CD4-positive, alpha-beta T cell treated with Interleukin-10 for 1 hour (primary cell): Measurements from ENCODE around the gene UXS1.
"Not testable (repeated sequence)": the region's sequence is repeated elsewhere in the genome, so short reads cannot be mapped to it uniquely, and the experiment has no call there.

Experiments used
- DNase-seq: peaks from one replicate; pipeline ENCODE4 v3.0.0-alpha.2; 2020

The UXS1 gene

DNA sequence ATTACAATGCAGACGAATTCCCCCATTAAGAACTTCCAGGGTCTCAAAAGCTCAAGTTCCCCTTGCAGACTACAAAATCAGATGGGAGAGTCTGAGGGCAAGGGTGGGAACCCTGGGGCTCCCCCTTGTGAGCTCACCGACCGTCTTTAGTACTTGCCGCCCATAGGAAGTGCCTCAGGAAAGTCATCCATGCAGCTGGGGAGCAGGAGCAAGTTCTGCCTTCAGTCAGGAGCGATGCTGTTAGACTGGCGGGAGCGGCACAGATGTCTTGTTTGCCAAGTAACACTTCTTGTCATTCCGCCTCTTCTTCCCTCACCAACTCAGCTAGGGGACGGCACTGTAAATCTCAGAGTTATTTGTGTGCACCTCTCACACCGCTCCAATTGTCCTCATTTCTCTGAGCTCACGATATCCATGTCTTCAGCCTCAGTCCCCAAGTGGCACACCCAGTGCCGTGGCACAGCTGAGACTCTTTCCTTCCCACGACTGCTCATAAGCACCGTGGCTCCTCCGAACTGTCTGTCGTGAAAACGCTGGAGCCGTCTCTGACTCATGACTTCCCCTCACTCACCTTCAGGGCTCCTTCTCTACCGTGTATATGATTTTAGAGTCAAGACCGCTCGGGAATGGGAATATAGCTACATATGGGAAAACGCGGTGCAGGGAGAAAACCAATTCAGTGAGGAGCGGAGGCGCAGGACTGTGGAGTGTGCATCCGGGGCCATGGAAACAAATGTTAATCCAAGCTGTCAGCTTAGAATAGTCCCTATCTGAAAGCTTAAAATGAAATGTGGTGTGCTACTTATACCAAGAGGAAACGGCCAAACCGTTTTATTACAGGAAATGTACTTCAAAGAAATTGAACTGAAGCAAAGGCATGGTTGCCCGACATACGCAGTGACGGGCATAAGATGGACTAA lies 34.0 kb downstream of the UXS1 start:
- peak; percentile 64 for DNase-seq

GRCh38 chr2:106158871-106159270 lies 35.2 kb downstream of the UXS1 start:
- DNase-seq, result peak; percentile 68

GRCh38 chr2:106158131-106158530 lies 36.0 kb downstream of the UXS1 start:
- no peak for DNase-seq

- no peak for DNase-seq
Observed at GRCh38 chr2:106157416-106157815, 36.7 kb downstream of the UXS1 start.

- DNase-seq, result no peak
Observed at GRCh38 chr2:106156305-106157296, 37.5 kb downstream of the UXS1 start.

- DNase-seq, result no peak
Observed at GRCh38 chr2:106153781-106154180, 40.3 kb downstream of the UXS1 start.

DNA sequence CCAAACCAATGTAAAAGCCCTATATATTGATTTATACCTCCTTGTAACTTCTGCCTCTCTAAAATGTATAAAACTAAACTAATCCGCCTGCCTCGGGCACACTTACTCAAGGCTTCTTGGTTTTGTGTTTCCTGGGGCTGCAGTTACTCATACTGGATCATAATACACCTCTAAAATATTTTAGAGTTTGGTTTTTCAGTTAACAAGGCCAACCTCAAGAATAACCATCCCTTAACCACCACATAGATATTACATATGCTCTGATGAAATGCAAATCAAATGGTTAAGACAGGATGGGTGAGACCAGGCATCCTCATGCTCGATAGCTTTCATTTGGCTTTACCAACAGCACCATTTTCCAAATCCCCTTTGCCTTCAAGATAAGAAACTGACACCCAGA lies 46.4 kb downstream of the UXS1 start:
- DNase-seq, result no peak

DNA sequence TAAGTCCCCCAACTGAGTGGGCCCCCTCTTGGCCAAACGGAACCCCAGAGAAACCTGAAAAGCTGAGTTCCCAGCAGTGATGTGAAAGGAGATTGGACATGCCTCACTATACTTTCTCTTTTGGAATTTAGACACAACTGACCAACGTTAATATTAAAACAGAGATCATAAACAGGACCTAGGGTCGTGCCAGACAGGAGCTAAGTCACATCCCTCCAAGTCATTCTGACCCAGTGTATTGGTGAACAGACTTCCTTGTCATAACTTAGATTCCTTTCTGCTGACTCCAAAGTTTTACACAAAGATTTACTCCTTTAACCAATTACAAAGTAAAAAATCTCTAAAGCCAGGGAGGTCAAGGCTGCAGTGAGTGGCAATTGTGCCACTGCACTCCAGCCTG lies 46.9 kb downstream of the UXS1 start:
- no peak for DNase-seq

- peak; percentile 81 for DNase-seq
Observed at GRCh38 chr2:106144621-106145331, 49.3 kb downstream of the UXS1 start.

GRCh38 chr2:106143495-106144215 lies 50.4 kb downstream of the UXS1 start:
- no peak for DNase-seq

DNA sequence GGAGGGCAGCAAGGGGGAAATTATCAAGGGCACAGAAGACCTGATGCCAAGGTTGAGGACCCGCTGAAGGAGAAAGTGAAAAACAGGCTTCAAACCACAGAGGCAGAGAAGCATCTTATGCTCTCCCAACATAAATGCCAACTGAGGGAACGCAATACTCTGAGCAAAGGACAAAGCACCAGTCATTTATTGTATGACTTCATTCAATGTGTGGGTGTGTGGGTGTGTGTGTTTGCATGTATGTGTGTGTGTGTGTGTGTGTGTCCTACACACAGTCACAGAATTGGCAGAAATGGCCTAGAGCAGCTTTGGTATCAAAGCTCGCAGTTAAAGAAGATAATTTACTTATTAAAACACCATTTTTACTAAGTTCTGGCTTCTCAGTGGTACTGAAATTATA lies 51.4 kb downstream of the UXS1 start:
- no peak for DNase-seq

- DNase-seq, result no peak
Observed at GRCh38 chr2:106140913-106141312, 53.2 kb downstream of the UXS1 start.

GRCh38 chr2:106140113-106140512 lies 54.0 kb downstream of the UXS1 start:
- DNase-seq, result no peak

DNA sequence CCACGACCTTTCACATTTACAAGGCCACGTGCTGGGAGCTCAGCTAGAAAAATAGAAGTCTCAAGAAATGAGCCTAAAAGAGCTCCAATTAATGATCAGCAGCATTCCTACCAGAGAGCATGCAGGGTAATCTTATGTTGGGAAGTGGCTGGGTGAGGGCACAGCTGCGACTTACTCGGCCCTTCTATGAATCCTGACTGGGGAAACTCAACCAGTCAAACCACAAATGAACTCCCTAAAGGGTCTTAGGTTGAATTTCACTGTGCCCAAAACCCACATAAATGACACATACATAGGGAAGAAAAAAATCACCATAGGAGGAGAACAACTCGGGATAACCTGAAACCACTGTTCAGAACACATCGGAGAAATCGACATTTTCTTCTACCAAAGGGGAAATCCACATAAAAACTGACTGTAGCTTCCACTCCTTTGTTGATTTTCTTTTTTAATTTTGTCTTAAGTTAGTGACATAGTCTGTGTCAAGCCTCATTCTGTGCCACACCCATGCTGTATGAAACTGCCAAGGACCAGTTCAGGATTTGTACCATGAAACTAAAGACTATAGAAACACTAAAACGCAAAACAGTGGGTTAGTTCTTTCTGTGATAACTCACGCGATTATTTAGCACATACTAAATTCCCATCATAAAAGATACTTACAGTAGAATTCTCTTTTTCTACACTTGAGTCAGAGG lies 54.7 kb downstream of the UXS1 start:
- DNase-seq, result no peak

DNA sequence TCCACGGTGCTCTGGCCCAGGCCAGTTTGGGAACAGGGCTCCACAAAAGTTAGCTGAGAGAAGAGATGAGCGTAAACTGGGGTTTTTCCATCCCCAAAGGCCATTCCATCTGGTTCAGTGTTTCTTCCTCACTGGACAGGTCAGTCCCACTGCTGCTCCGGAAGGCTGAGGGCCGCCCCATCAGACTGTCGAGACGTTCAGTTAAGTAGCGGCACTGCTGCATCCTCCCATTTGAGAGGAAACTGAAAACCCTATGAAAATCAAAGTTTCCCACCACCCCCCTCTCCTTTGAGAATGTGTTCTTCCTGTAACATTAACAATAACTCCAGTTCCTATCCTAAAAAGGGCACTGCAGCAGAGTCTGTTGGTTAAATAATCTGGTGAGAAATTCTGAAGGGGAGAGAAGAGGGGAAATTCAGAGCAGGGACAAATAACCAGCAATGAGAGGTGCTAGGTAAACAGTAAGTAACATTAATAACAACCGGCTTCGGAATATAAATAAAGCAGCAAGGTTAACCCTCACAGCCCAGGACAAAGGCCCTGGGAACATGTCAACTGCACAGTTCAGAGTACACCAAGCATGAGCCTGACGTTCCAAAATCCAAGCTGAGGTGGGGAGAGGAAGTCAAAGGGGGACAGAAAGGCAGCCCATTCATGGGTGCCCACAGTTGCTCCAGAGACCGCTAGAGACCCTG lies 55.4 kb downstream of the UXS1 start:
- no peak for DNase-seq

GRCh38 chr2:106137731-106138521 lies 56.2 kb downstream of the UXS1 start:
- peak; percentile 45 for DNase-seq

DNA sequence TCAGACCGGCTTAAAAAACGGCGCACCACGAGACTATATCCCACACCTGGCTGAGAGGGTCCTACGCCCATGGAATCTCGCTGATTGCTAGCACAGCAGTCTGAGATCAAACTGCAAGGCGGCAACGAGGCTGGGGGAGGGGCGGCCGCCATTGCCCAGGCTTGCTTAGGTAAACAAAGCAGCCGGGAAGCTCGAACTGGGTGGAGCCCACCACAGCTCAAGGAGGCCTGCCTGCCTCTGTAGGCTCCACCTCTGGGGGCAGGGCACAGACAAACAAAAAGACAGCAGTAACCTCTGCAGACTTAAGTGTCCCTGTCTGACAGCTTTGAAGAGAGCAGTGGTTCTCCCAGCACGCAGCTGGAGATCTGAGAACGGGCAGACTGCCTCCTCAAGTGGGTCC lies 62.9 kb downstream of the UXS1 start:
- not testable (repeated sequence) for DNase-seq

DNA sequence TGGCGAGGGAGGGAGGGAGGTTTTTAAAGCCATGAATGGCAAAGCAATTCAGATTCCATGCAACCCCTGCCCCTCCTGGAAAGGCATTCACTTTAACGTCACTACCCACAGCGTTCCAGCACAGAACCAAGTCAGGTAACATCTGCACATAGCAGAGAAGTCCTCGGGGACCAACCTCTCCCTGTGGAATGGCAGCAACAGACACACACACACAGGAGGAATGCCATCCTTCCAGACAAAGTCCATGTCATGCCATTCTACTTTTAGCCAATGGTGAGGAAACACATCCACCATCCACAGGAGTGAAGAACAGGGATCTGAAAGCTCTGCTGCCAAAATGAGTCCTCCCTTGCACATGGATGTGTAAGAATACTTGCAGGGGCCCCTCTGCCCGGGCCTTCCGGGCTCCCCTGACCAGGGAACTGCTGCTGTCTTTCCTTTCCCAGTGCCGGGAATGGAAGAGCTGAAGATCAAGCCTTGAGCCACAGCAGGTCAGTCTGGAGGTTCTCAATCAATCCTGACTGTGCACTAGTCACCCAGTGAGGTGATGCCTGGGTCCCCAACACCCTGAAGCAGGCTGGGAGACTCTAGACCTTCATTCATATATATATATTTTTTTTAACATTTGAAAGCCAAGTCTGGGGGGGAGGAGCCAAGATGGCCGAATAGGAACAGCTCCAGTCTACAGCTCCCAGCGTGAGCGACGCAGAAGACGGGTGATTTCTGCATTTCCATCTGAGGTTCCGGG lies 63.7 kb downstream of the UXS1 start:
- DNase-seq, result no peak

DNA sequence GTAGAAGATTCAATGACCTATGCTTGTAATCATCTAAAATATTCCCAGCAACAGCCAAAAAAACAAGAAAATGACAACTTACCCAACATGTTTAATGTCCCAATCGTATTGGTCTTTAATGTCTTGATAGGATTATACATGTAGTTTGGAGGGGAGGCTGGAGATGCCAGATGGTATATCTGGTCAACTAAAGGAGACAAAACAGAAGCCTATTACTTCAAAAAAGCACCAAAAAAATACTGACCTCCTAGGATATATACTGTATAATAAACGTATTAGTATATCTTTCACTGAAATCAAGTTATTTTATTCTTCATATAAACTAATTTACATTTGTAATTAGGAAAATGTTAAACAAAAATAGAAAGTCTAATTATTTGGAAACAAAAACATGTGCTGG lies 64.5 kb downstream of the UXS1 start:
- no peak for DNase-seq
